Measurements from ENCODE around the gene HMG20B.

- TF ChIP-seq CTCF (conservative IDR thresholded peaks at IDR 0.05) (no peak), EZH2 (IDR thresholded peaks at IDR 0.05; ENCODE audit: low read depth) (no peak)
Observed at GRCh38 chr19:3556423-3556977, 16.2 kb upstream of the HMG20B start.

Data from PC-9 (cell line).